22Rv1 (cell line): ENCODE measurements around the gene PROM1.

Experiments
- CTCF ChIP-seq: fragments of 450-650 bp; IDR thresholded peaks from 2 replicates; pipeline ENCODE4 v1.5.1; 2017; ENCODE audit warnings: mild to moderate bottlenecking
- ZFX ChIP-seq: fragments of 450-650 bp; IDR thresholded peaks from 2 replicates; pipeline ENCODE4 v1.6.1; 2017; ENCODE audit warnings: antibody characterized with exemption, borderline replicate concordance

DNA sequence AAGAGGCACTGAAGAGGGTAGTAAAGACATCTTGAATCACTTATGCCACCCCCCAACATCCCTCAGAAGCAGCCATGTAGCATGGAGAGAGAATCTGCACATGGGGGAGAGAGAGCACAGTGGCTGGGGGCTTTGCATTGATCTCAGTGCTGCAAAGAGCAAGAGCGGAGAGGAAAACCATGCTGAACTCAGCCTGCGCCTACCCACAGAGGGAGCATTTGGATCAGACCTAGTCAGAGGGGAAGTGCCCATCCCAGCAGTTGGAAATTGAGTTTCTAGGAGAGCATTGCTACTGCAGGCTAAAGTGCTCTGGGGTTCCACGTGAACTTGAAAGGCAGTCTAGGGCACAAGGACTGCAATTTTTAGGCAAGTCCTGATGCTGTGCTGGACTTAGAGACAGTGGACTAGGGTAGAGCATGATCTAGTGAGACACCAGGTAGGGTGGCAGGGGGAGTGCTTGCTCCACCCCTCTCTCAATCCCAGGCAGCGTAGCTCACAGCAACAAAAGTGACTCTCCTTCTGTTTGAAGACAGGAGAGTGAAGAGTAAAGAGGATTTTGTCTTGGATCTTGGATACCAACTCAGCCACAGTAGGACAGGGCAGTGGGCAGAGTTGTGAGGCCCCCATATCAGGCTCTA, 9.0 kb upstream of the PROM1 start:
- no peak for TF ChIP-seq CTCF
- no peak for TF ChIP-seq ZFX
